Endothelial cell (in vitro differentiated cells): ENCODE results near the gene CA12. TPM values are rescaled to one million over a fixed set of nuclear protein-coding genes. Genes with fewer than 3 reads are reported as not detected.
"Not testable (repeated sequence)": the region's sequence is repeated elsewhere in the genome, so short reads cannot be mapped to it uniquely, and the experiment has no call there.

Experiments used
- DNase-seq: peaks from one replicate; pipeline ENCODE4 v3.0.0; 2021; ENCODE audit warnings: low spot score
- H3K27ac Mint-ChIP-seq: one replicate; pipeline ENCODE4 v1.8.0; 2021; ENCODE audit warnings: mixed read lengths, inconsistent platforms; ENCODE audit not compliant: unreplicated experiment
- H3K27me3 Mint-ChIP-seq: one replicate; pipeline ENCODE4 v1.8.0; 2021; ENCODE audit warnings: mild to moderate bottlenecking, moderate library complexity, mixed read lengths, inconsistent platforms; ENCODE audit not compliant: unreplicated experiment
- H3K36me3 Mint-ChIP-seq: one replicate; pipeline ENCODE4 v1.8.0; 2021; ENCODE audit warnings: mild to moderate bottlenecking, low read depth, mixed read lengths, inconsistent platforms; ENCODE audit not compliant: unreplicated experiment
- H3K4me1 Mint-ChIP-seq: one replicate; pipeline ENCODE4 v1.8.0; 2021; ENCODE audit warnings: mild to moderate bottlenecking, mixed read lengths, inconsistent platforms; ENCODE audit not compliant: unreplicated experiment
- H3K4me3 Mint-ChIP-seq: one replicate; pipeline ENCODE4 v1.8.0; 2021; ENCODE audit warnings: mild to moderate bottlenecking, mixed read lengths, inconsistent platforms; ENCODE audit not compliant: unreplicated experiment
- H3K9me3 Mint-ChIP-seq: one replicate; pipeline ENCODE4 v1.8.0; 2021; ENCODE audit warnings: mixed read lengths, inconsistent platforms; ENCODE audit not compliant: unreplicated experiment
- total RNA-seq: library from RNA; stranded (reverse); fragmentation: NEBNext Ultra II Directional; extraction: Animal tissue kit (Norgen Biotek cat#: 25700); gene quantifications from one replicate; pipeline ENCODE4 v1.2.1, GENCODE V29; 2021; ENCODE audit not compliant: unreplicated experiment
- TF ChIP-seq, protein P1 (sequence below): fragments of 200-600 bp; sonication (generic); IDR thresholded peaks from one replicate; pipeline ENCODE4 v1.5.0; 2021; ENCODE audit warnings: antibody characterized with exemption; ENCODE audit not compliant: unreplicated experiment

The CA12 gene
- total RNA-seq, 1 donor from 2014 or later: 0.44 TPM

DNA sequence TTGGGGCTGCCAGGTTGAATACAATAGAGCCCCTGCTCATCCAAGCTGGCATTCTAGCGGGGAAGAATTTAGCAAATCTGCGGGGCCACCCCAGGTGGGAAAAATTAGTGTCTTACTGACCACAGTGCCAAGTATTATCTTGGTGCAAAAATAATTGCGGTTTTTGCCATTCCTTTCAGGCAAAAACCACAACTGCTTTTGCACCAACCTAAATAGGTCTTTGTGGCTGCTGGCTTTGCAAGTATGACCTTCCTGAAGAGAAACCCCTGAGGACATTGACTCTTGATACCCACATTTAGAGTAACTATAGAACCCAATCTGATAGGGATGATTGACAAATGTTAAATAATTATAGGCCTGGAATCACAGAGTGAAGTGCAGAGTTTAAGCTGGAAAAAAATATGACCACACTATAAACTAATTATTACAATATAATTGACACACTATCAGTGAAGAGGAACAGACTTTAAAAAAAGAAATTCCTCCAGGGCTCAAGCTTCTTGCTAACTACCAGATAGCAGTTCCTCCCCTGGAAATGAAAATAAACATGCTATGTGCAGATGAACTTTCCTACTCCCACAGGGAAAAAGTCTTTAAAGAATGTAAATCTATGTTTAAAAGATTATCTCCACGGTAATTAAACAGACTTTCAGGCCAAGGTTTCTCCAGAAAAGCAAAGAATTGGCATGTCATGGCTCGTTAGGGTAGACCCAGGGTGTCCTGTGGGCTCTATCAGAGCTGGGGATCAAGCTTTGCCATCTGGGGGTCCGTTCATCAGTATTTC lies 34.4 kb downstream of the CA12 start:
- DNase-seq: no peak
- no peak overlapping the region for H3K4me3 Mint-ChIP-seq

DNA sequence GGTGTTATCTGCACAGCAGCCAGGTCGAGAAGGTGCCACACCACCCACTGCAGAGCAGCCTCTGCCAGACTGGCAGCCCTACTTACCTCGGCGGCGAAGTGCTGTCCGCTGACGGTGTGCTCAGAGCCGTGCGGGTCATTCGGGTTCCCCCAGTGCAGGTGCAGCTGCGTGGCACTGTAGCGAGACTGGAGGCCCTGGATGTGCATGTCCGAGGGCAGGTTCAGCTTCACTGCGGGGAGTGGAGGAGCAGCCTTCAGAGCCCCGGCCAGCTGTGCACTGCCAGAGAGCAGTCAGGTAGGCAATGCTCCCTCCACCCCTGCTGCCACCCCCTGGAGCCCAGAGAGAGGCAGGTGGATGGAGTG lies 36.3 kb downstream of the CA12 start:
- H3K4me1 Mint-ChIP-seq: peaks cover 18% of the 10 kb centered on the region
- no peaks in the 10 kb centered on the region for H3K27me3 Mint-ChIP-seq
- no peak for DNase-seq
- no peaks in the 10 kb centered on the region for H3K9me3 Mint-ChIP-seq
- TF ChIP-seq, protein P1, sequence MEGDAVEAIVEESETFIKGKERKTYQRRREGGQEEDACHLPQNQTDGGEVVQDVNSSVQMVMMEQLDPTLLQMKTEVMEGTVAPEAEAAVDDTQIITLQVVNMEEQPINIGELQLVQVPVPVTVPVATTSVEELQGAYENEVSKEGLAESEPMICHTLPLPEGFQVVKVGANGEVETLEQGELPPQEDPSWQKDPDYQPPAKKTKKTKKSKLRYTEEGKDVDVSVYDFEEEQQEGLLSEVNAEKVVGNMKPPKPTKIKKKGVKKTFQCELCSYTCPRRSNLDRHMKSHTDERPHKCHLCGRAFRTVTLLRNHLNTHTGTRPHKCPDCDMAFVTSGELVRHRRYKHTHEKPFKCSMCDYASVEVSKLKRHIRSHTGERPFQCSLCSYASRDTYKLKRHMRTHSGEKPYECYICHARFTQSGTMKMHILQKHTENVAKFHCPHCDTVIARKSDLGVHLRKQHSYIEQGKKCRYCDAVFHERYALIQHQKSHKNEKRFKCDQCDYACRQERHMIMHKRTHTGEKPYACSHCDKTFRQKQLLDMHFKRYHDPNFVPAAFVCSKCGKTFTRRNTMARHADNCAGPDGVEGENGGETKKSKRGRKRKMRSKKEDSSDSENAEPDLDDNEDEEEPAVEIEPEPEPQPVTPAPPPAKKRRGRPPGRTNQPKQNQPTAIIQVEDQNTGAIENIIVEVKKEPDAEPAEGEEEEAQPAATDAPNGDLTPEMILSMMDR: no peak
- no peaks in the 10 kb centered on the region for H3K36me3 Mint-ChIP-seq
- no peak overlapping the region for H3K27ac Mint-ChIP-seq
- no peak overlapping the region for H3K4me3 Mint-ChIP-seq

More for the DNA sequence above, 34.4 kb downstream of the CA12 start:
- Mint-ChIP-seq H3K27me3 (no peaks in the 10 kb centered on the region), H3K4me1 (peaks cover 18% of the 10 kb centered on the region), H3K36me3 (no peaks in the 10 kb centered on the region), H3K9me3 (no peaks in the 10 kb centered on the region), H3K27ac (no peak overlapping the region)
- TF ChIP-seq, protein P1: no peak

- no peak overlapping the region for H3K27ac Mint-ChIP-seq
- no peak for DNase-seq
- H3K4me3 Mint-ChIP-seq: no peak overlapping the region
- no peaks in the 10 kb centered on the region for H3K9me3 Mint-ChIP-seq
- no peaks in the 10 kb centered on the region for H3K27me3 Mint-ChIP-seq
- H3K36me3 Mint-ChIP-seq: no peaks in the 10 kb centered on the region
- TF ChIP-seq, protein P1: no peak
- peaks cover 14% of the 10 kb centered on the region for H3K4me1 Mint-ChIP-seq
These were observed 36.8 kb downstream of the CA12 start for GRCh38 chr15:63344731-63345390.

DNA sequence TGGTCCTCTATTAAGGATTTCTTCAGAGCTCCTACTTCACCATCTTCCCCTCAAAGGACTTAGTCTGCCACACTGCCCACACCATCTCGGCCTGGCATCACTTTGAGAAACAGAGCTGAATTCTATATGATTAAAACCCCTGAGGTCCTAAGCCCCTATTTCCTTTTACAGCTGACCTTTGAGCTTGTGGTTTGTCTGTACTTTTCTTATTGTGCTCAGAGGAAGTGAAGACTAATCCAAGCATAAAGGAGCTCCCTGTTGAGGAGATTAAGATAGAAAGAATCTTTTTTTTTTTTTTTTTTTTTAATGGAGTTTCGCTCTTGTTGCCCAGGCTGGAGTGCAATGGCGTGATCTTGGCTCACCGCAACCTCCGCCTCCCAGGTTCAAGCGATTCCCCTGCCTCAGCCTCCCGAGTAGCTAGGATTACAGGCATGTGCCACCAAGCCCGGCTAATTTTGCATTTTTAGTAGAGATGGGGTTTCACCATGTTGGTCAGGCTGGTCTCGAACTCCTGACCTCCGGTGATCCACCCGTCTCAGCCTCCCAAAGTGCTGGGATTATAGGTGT lies 38.6 kb downstream of the CA12 start:
- H3K4me1 Mint-ChIP-seq, DNase-seq: not testable (repeated sequence)

GRCh38 chr15:63341898-63342297 lies 39.7 kb downstream of the CA12 start:
- Mint-ChIP-seq H3K27ac (no peak overlapping the region), H3K36me3 (no peaks in the 10 kb centered on the region), H3K4me3 (no peak overlapping the region), H3K4me1 (peaks cover 8% of the 10 kb centered on the region), H3K27me3 (no peaks in the 10 kb centered on the region), H3K9me3 (no peaks in the 10 kb centered on the region)
- TF ChIP-seq, protein P1: no peak
- no peak for DNase-seq

More for the DNA sequence above, 38.6 kb downstream of the CA12 start:
- H3K9me3 Mint-ChIP-seq, H3K36me3 Mint-ChIP-seq, H3K4me3 Mint-ChIP-seq, H3K27ac Mint-ChIP-seq, H3K27me3 Mint-ChIP-seq: not testable (repeated sequence)
